GM12878 (cell line): ENCODE data around the gene ZCRB1. TPM values are rescaled to one million over a fixed set of nuclear protein-coding genes. Genes with fewer than 3 reads are reported as not detected.

Source experiments
- CBX3 ChIP-seq: fragments of 200-600 bp; sonication (generic); IDR thresholded peaks from 2 replicates; pipeline ENCODE4 v1.6.1; 2016; ENCODE audit warnings: low read depth, borderline replicate concordance
- EP300 ChIP-seq, 2 experiments: fragments of 150-350 bp in 1 of 2; IDR thresholded peaks; 2 replicates each; pipeline ENCODE4 v1.6.1; 2011 to 2012; ENCODE audit warnings: low read depth in 2 of 2, low read length in 2 of 2, borderline replicate concordance in 1 of 2, improper control_type of control experiment in 1 of 2, inconsistent platforms in 1 of 2; ENCODE audit not compliant: control insufficient read depth in 1 of 2
- MTA2 ChIP-seq: fragments of 450-650 bp; IDR thresholded peaks from 2 replicates; pipeline ENCODE4 v1.6.1; 2016; ENCODE audit warnings: low read depth, mild to moderate bottlenecking, moderate library complexity
- SP1 ChIP-seq: IDR thresholded peaks from one replicate; pipeline ENCODE4 v1.6.1; 2011; ENCODE audit warnings: low read depth, low read length
- TCF3 ChIP-seq: IDR thresholded peaks from 2 replicates; pipeline ENCODE4 v1.6.1; 2012; ENCODE audit warnings: low read depth, mild to moderate bottlenecking, low read length, borderline replicate concordance; ENCODE audit not compliant: insufficient read depth
- polyA plus RNA-seq, 11 experiments: library from polyadenylated mRNA; depleted of rRNA in 4 of 11; unstranded in 6 of 11; stranded (reverse) in 5 of 11; fragments of >200 nt; fragmentation: Nextera tagmentation in 4 of 11; fragmentation: Illumina TruSeq in 1 of 11; extraction: Ambion mirVana in 4 of 11; extraction: Trizol in 1 of 11; gene quantifications; 1 replicate in 1 of 11; 2 replicates in 10 of 11; pipeline versions ENCODE4 v1.2.1 to v1.2.3, GENCODE V29; 2011 to 2016; ENCODE audit warnings: inconsistent platforms in 2 of 11, missing spikeins in 2 of 11, low read depth in 1 of 11
- total RNA-seq, 4 experiments: library from RNA; depleted of rRNA in 3 of 4; stranded (reverse); fragments of >200 nt in 3 of 4; fragmentation: Illumina TruSeq in 1 of 4; extraction: Trizol in 1 of 4; gene quantifications; 2 replicates each; pipeline versions ENCODE4 v1.2.1 to v1.2.3, GENCODE V29; 2013 to 2021
- TF ChIP-seq, protein P1 (sequence below): IDR thresholded peaks from 2 replicates; pipeline ENCODE4 v1.6.1; 2012; ENCODE audit warnings: improper control_type of control experiment, low read depth, low read length; ENCODE audit not compliant: insufficient replicate concordance
- TF ChIP-seq, protein P2 (sequence below): IDR thresholded peaks from 2 replicates; pipeline ENCODE4 v1.6.1; 2012; ENCODE audit warnings: low read depth, low read length, improper control_type of control experiment

Gene ZCRB1
- total and polyA plus RNA-seq, 10 of the 15 experiments (the other 5 are each of a cell fraction or from before 2014, with no cell fraction given): 43.3 to 178 (median 88.6) TPM

DNA sequence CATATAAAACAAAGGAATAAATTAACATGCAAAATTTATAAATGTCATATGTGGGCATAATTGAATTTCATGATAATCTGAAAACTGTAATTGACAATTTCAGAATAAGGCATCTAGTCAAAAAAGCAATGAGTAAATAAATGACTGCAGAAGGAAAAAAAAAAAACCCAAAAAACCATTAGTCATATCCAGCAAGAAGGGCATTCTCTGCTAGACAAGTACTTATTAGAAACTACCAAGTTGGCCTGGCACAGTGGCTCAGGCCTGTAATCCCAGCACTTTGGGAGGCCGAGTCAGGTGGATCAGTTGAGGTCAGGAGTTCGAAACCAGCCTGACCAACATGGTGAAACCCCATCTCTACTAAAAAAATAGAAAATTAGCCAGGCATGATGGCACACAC is 17.5 kb downstream of the ZCRB1 start (continued):
- TF ChIP-seq, protein P1, sequence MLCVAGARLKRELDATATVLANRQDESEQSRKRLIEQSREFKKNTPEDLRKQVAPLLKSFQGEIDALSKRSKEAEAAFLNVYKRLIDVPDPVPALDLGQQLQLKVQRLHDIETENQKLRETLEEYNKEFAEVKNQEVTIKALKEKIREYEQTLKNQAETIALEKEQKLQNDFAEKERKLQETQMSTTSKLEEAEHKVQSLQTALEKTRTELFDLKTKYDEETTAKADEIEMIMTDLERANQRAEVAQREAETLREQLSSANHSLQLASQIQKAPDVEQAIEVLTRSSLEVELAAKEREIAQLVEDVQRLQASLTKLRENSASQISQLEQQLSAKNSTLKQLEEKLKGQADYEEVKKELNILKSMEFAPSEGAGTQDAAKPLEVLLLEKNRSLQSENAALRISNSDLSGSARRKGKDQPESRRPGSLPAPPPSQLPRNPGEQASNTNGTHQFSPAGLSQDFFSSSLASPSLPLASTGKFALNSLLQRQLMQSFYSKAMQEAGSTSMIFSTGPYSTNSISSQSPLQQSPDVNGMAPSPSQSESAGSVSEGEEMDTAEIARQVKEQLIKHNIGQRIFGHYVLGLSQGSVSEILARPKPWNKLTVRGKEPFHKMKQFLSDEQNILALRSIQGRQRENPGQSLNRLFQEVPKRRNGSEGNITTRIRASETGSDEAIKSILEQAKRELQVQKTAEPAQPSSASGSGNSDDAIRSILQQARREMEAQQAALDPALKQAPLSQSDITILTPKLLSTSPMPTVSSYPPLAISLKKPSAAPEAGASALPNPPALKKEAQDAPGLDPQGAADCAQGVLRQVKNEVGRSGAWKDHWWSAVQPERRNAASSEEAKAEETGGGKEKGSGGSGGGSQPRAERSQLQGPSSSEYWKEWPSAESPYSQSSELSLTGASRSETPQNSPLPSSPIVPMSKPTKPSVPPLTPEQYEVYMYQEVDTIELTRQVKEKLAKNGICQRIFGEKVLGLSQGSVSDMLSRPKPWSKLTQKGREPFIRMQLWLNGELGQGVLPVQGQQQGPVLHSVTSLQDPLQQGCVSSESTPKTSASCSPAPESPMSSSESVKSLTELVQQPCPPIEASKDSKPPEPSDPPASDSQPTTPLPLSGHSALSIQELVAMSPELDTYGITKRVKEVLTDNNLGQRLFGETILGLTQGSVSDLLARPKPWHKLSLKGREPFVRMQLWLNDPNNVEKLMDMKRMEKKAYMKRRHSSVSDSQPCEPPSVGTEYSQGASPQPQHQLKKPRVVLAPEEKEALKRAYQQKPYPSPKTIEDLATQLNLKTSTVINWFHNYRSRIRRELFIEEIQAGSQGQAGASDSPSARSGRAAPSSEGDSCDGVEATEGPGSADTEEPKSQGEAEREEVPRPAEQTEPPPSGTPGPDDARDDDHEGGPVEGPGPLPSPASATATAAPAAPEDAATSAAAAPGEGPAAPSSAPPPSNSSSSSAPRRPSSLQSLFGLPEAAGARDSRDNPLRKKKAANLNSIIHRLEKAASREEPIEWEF: no peak
- TF ChIP-seq, protein P2, sequence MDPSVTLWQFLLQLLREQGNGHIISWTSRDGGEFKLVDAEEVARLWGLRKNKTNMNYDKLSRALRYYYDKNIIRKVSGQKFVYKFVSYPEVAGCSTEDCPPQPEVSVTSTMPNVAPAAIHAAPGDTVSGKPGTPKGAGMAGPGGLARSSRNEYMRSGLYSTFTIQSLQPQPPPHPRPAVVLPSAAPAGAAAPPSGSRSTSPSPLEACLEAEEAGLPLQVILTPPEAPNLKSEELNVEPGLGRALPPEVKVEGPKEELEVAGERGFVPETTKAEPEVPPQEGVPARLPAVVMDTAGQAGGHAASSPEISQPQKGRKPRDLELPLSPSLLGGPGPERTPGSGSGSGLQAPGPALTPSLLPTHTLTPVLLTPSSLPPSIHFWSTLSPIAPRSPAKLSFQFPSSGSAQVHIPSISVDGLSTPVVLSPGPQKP: no peak
- TF ChIP-seq EP300 (IDR thresholded peaks at IDR 0.05; ENCODE audit: borderline replicate concordance in 1 of 2, control insufficient read depth in 1 of 2, low read depth in 2 of 2, low read length in 2 of 2) (no peak), MTA2 (no peak), CBX3 (no peak), TCF3 (no peak), SP1 (no peak)
